ENCODE results near the gene GIMAP6.

- TF ChIP-seq CTCF (IDR thresholded peaks at IDR 0.05; ENCODE audit: control extremely low read depth in 1 of 3, insufficient read depth in 1 of 3, low read depth in 1 of 3, low read length in 3 of 3) (no peak), JUND (IDR thresholded peaks at IDR 0.05; ENCODE audit: low read length) (no peak), USF2 (IDR thresholded peaks at IDR 0.05; ENCODE audit: low read length) (no peak), NRF1 (IDR thresholded peaks at IDR 0.05; ENCODE audit: low read depth, low read length) (no peak), BACH1 (IDR thresholded peaks at IDR 0.05; ENCODE audit: low read length) (no peak), POLR2A (IDR thresholded peaks at IDR 0.05; ENCODE audit: control extremely low read depth in 1 of 2, low read depth in 2 of 2, low read length in 2 of 2) (no peak)
Measured at GRCh38 chr7:150580638-150581394, 51.4 kb downstream of the GIMAP6 start.

All from H1 (cell line).